Measurements from ENCODE around the gene FAM24A.
A peak's percentile ranks its signal among the peaks of the same experiment; 100 is the strongest.
"Not testable (repeated sequence)": the region's sequence is repeated elsewhere in the genome, so short reads cannot be mapped to it uniquely, and the experiment has no call there.

The FAM24A gene, protein sequence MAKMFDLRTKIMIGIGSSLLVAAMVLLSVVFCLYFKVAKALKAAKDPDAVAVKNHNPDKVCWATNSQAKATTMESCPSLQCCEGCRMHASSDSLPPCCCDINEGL

GRCh38 chr10:122910310-122910709 lies at the start of gene FAM24A:
Gene FAM24A, plus strand, starts transcription at chr10:122910610. Its CDS starts 1,025 bp downstream, at chr10:122911635.
- DNase-seq (ENCODE audit: low spot score in 2 of 2) (no peak), ATAC-seq (replicated peaks; ENCODE audit: extremely low read depth, poor library complexity, severe bottlenecking) (no peak)
- Mint-ChIP-seq H3K9me3 (no peaks in the 10 kb centered on the region), H3K4me1 (no peaks in the 10 kb centered on the region), H3K4me3 (no peak within 1 kb of the TSS), H3K36me3 (ENCODE audit: insufficient read depth) (no peaks in the 10 kb centered on the region), H3K27ac (ENCODE audit: low read depth) (no peak within 1 kb of the TSS), H3K27me3 (peaks cover 14% of the 10 kb centered on the region)

DNA sequence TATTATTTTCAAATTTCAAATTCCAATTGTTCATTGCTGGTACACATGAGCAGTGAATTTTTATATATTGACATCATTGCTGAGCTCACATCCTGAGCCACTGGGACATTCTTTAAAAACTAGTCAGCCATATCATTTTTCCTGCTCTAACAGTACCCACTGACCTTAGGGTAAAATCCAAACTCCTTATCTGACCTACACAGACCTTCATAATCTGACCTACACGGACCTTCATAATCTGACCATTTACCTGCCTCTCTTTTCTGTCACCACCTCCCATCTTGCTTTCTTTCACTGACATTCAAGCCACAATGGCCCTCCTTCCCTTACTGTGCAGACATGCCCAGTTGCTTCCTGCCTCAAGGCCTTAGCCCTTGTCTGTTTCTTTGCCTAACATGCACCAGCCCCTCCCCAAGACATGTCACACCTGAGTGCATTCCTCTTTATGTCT lies 48.7 kb upstream of the FAM24A start:
- Mint-ChIP-seq H3K9me3 (no peaks in the 10 kb centered on the region), H3K36me3 (ENCODE audit: insufficient read depth) (no peaks in the 10 kb centered on the region)

DNA sequence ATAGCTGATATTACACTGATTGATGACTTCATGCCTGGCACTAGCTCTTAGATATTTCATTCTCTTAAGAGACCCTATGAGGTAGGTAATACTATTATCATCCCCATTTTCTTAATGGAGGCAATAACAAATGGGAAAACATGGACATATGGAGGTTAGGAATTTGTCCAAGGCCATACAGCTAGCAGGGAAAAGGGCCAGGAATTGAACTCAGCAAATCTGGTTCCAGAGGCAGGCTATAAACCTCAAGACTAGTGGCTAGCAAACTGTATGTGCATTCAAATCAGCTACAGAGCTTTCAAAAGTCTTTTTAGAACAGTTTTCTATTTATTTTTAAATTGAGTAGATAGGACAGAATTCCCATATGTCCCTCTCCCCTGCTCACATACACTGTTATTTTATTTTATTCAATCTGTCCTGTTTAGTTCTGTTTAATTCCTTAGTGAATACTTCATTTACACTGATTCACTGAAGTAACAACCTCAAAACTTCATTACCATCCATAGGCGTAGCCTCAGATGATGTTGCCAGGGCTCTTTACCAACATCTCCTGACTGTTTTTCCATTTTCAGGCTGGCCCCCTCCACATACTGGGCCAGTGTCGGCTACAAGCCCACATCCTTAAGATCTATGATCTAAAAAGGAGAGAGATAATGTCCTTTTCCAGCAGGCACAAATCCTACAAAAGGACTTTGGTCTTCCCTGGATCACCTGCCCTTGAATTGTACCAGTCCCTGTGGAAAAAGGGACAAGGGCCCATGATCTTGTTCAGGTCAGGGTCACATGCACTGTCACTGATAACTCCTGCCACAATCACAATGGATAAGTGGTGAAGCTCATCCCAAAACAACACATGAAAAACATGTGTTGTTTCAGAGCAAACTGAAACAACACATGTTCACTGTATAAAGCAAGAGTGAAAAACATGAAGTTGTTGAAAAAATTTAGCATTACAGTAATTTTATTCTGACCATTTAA lies 46.9 kb upstream of the FAM24A start:
- Mint-ChIP-seq H3K4me3 (no peak overlapping the region), H3K27ac (ENCODE audit: low read depth) (no peak overlapping the region), H3K27me3 (no peaks in the 10 kb centered on the region), H3K9me3 (peaks cover 5% of the 10 kb centered on the region), H3K36me3 (ENCODE audit: insufficient read depth) (no peaks in the 10 kb centered on the region), H3K4me1 (peaks cover 27% of the 10 kb centered on the region)
- ATAC-seq (replicated peaks; ENCODE audit: extremely low read depth, poor library complexity, severe bottlenecking) (no peak), DNase-seq (ENCODE audit: low spot score in 2 of 2) (no peak)

More for the DNA sequence above, 48.7 kb upstream of the FAM24A start:
- H3K27me3 Mint-ChIP-seq, result no peaks in the 10 kb centered on the region
- ATAC-seq (replicated peaks; ENCODE audit: extremely low read depth, poor library complexity, severe bottlenecking) (no peak), DNase-seq (ENCODE audit: low spot score in 2 of 2) (no peak)
- no peak overlapping the region for H3K27ac Mint-ChIP-seq (ENCODE audit: low read depth)
- H3K4me3 Mint-ChIP-seq, result no peak overlapping the region
- H3K4me1 Mint-ChIP-seq, result peaks cover 16% of the 10 kb centered on the region

GRCh38 chr10:122864194-122864592 lies 46.2 kb upstream of the FAM24A start:
- no peak overlapping the region for H3K27ac Mint-ChIP-seq (ENCODE audit: low read depth)
- H3K36me3 Mint-ChIP-seq (ENCODE audit: insufficient read depth), result no peaks in the 10 kb centered on the region
- H3K9me3 Mint-ChIP-seq, result peaks cover 5% of the 10 kb centered on the region
- no peak overlapping the region for H3K4me3 Mint-ChIP-seq
- no peak for DNase-seq (ENCODE audit: low spot score in 2 of 2)
- H3K4me1 Mint-ChIP-seq, result peaks cover 23% of the 10 kb centered on the region
- no peak for ATAC-seq (replicated peaks; ENCODE audit: extremely low read depth, poor library complexity, severe bottlenecking)
- no peaks in the 10 kb centered on the region for H3K27me3 Mint-ChIP-seq

- Mint-ChIP-seq H3K9me3 (peaks cover 5% of the 10 kb centered on the region), H3K4me3 (no peak overlapping the region), H3K36me3 (ENCODE audit: insufficient read depth) (no peaks in the 10 kb centered on the region), H3K27ac (ENCODE audit: low read depth) (no peak overlapping the region), H3K4me1 (peaks cover 30% of the 10 kb centered on the region), H3K27me3 (no peaks in the 10 kb centered on the region)
- ATAC-seq (replicated peaks; ENCODE audit: extremely low read depth, poor library complexity, severe bottlenecking) (no peak), DNase-seq (ENCODE audit: low spot score in 2 of 2) (no peak)
Observed at GRCh38 chr10:122864901-122865300, 45.5 kb upstream of the FAM24A start.

DNA sequence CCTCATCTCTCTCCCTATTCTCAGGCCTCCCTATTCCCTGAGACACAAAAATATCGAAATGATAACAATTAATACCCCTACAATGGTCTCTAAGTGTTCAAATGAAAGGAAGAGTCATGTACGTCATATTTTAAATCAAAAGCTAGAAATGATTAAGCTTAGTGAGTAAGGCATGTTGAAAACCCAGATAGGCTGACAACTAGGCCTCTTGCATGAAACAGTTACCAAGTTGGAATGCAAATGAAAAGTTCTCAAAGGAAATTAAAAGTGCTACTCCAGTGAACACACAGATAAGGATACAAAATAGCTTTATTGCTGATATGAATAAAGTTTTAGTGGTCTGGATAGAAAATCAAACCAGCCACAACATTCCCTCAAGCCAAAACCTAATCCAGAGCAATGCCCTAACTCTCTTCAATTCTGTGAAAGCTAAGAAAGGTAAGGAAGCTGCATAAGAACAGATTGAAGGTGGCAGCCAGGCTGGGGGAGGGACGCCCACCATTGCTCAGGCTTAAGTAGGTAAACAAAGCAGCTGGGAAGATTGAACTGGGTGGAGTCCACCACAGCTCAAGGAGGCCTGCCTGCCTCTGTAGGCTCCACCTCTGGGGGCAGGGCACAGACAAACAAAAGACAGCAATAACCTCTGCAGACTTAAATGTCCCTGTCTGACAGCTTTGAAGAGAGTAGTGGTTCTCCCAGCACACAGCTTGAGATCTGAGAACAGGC lies 43.5 kb upstream of the FAM24A start:
- peaks cover 29% of the 10 kb centered on the region for H3K4me1 Mint-ChIP-seq
- DNase-seq (ENCODE audit: low spot score in 2 of 2); ATAC-seq (replicated peaks; ENCODE audit: extremely low read depth, poor library complexity, severe bottlenecking); H3K9me3 Mint-ChIP-seq; H3K27ac Mint-ChIP-seq (ENCODE audit: low read depth); H3K4me3 Mint-ChIP-seq; H3K27me3 Mint-ChIP-seq; H3K36me3 Mint-ChIP-seq (ENCODE audit: insufficient read depth): not testable (repeated sequence)

- not testable (repeated sequence) for DNase-seq (ENCODE audit: low spot score in 2 of 2); H3K9me3 Mint-ChIP-seq; H3K36me3 Mint-ChIP-seq (ENCODE audit: insufficient read depth); ATAC-seq (replicated peaks; ENCODE audit: extremely low read depth, poor library complexity, severe bottlenecking); H3K27me3 Mint-ChIP-seq; H3K27ac Mint-ChIP-seq (ENCODE audit: low read depth); H3K4me3 Mint-ChIP-seq
- H3K4me1 Mint-ChIP-seq, result peaks cover 27% of the 10 kb centered on the region
Observed at GRCh38 chr10:122868768-122869167, 41.6 kb upstream of the FAM24A start.

DNA sequence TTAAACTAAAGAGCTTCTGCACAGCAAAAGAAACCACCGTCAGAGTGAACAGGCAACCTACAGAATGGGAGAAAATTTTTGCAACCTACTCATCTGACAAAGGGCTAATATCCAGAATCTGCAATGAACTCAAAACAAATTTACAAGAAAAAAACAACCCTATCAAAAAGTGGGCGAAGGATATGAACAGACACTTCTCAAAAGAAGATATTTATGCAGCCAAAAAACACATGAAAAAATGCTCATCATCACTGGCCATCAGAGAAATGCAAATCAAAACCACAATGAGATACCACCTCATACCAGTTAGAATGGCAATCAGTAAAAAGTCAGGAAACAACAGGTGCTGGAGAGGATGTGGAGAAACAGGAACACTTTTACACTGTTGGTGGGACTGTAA lies 38.5 kb upstream of the FAM24A start:
- H3K27ac Mint-ChIP-seq (ENCODE audit: low read depth); H3K9me3 Mint-ChIP-seq; H3K4me3 Mint-ChIP-seq; DNase-seq (ENCODE audit: low spot score in 2 of 2); H3K27me3 Mint-ChIP-seq; H3K36me3 Mint-ChIP-seq (ENCODE audit: insufficient read depth); ATAC-seq (replicated peaks; ENCODE audit: extremely low read depth, poor library complexity, severe bottlenecking): not testable (repeated sequence)
- peaks cover 47% of the 10 kb centered on the region for H3K4me1 Mint-ChIP-seq

- no peak for DNase-seq (ENCODE audit: low spot score in 2 of 2)
- no peak for ATAC-seq (replicated peaks; ENCODE audit: extremely low read depth, poor library complexity, severe bottlenecking)
- Mint-ChIP-seq H3K27ac (ENCODE audit: low read depth) (no peak overlapping the region), H3K9me3 (no peaks in the 10 kb centered on the region), H3K4me3 (no peak overlapping the region), H3K36me3 (ENCODE audit: insufficient read depth) (peaks cover 9% of the 10 kb centered on the region), H3K4me1 (peaks cover 67% of the 10 kb centered on the region), H3K27me3 (no peaks in the 10 kb centered on the region)
Observed at GRCh38 chr10:122875843-122876466, 34.5 kb upstream of the FAM24A start.

DNA sequence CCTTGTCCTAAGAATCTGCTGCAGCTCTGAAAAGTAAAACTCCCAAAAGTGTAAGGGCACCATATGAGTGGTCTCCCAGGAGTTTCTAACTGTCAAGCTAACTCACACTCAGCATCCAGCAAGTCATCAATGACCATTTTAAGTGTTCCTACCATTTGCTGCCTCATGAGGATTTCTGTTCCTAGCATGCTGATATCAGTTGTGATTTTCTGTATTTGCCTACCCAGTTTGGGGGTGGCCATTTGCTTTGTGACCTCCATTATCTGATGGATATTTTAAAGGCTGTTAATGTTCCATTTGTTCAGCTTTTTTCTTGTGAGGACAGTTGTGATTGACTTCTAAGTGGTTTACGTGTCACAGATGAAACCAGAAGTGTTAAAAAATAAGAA lies 33.9 kb upstream of the FAM24A start:
- Mint-ChIP-seq H3K4me1 (peaks cover 67% of the 10 kb centered on the region), H3K36me3 (ENCODE audit: insufficient read depth) (peaks cover 9% of the 10 kb centered on the region), H3K27ac (ENCODE audit: low read depth) (no peak overlapping the region), H3K9me3 (no peaks in the 10 kb centered on the region), H3K27me3 (no peaks in the 10 kb centered on the region), H3K4me3 (no peak overlapping the region)
- ATAC-seq (replicated peaks; ENCODE audit: extremely low read depth, poor library complexity, severe bottlenecking) (no peak), DNase-seq (ENCODE audit: low spot score in 2 of 2) (no peak)

DNA sequence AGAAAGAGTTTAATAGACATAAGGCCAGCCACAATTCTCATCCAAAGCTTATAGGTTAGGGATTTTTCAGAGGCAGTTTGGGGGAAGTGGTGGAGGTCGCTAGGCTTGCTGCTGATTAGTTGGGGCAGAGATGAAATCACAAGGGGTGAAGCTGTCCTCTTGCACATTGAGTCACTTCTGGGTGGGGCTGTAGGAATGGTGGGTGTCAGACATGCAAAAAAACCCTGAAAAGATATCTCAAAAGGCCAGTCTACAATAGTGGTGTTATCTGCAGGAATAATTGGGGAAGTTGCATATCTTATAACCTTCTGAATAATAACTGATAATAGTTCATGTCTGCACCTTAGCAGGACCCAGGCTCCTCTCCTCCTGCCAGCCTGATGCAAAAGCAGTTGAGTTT lies 33.1 kb upstream of the FAM24A start:
- peaks cover 9% of the 10 kb centered on the region for H3K36me3 Mint-ChIP-seq (ENCODE audit: insufficient read depth)

DNA sequence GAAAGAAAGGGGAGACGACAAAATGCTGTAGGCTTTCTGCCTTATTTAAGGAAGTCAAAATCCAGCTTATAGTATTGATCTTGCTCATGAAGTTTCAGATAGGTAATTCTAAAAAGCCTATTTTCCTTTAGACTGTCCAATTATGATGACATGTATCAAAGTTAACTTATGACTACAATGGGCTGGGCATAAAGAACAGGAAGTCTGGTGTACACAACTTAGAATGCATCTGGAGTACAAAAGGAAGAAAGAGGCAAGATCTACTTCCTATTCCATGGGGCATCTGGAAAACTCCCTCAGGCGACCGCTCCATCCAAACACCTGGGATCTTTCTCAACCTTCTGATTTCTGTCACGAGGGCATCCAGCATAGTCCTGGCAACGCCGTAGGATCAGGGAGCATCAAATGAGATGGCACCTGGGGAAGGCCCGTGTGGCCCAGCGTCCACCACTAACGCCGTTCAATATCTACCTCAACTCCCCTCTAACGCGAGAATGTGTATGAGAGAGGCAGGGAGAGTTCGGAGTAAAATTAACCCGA lies 31.5 kb upstream of the FAM24A start:
- peak; percentile 26 for ATAC-seq (replicated peaks; ENCODE audit: extremely low read depth, poor library complexity, severe bottlenecking)
- no peak for DNase-seq (ENCODE audit: low spot score in 2 of 2)
- no peaks in the 10 kb centered on the region for H3K9me3 Mint-ChIP-seq
- peak overlapping the region; percentile 94 for H3K4me3 Mint-ChIP-seq
- H3K36me3 Mint-ChIP-seq (ENCODE audit: insufficient read depth), result peaks cover 9% of the 10 kb centered on the region
- no peaks in the 10 kb centered on the region for H3K27me3 Mint-ChIP-seq
- peaks cover 64% of the 10 kb centered on the region for H3K4me1 Mint-ChIP-seq
- H3K27ac Mint-ChIP-seq (ENCODE audit: low read depth), result peak overlapping the region; percentile 77

More for the DNA sequence above, 33.1 kb upstream of the FAM24A start:
- Mint-ChIP-seq H3K9me3 (no peaks in the 10 kb centered on the region), H3K4me1 (peaks cover 67% of the 10 kb centered on the region), H3K27ac (ENCODE audit: low read depth) (no peak overlapping the region), H3K27me3 (no peaks in the 10 kb centered on the region), H3K4me3 (peak overlapping the region; percentile 94)
- ATAC-seq (replicated peaks; ENCODE audit: extremely low read depth, poor library complexity, severe bottlenecking) (no peak), DNase-seq (ENCODE audit: low spot score in 2 of 2) (no peak)
